GM12891 (cell line): ENCODE results near the gene MLNR.

ENCODE experiments used
- PAX5 ChIP-seq: IDR thresholded peaks from 2 replicates; pipeline ENCODE4 v1.6.1; 2011; ENCODE audit warnings: low read length, moderate library complexity, mild to moderate bottlenecking; ENCODE audit not compliant: insufficient read depth, severe bottlenecking
- POLR2A ChIP-seq: IDR thresholded peaks from 2 replicates; pipeline ENCODE4 v1.6.1; 2011; ENCODE audit warnings: low read depth, low read length, control low read depth
- POLR2AphosphoS5 ChIP-seq: IDR thresholded peaks from 2 replicates; pipeline ENCODE4 v1.6.1; 2011; ENCODE audit warnings: low read depth, low read length, control low read depth
- POU2F2 ChIP-seq: IDR thresholded peaks from 2 replicates; pipeline ENCODE4 v1.6.1; 2011; ENCODE audit warnings: low read depth, mild to moderate bottlenecking, control low read depth, low read length, moderate library complexity
- SPI1 ChIP-seq: IDR thresholded peaks from 2 replicates; pipeline ENCODE4 v1.6.1; 2011; ENCODE audit warnings: low read depth, low read length, control low read depth
- TAF1 ChIP-seq: IDR thresholded peaks from 2 replicates; pipeline ENCODE4 v1.6.1; 2011; ENCODE audit warnings: low read depth, low read length, control low read depth

- no peak for TF ChIP-seq POLR2A
- no peak for TF ChIP-seq POLR2AphosphoS5
- TF ChIP-seq SPI1, result no peak
- TF ChIP-seq TAF1, result no peak
- no peak for TF ChIP-seq PAX5
- no peak for TF ChIP-seq POU2F2
These were observed 5.3 kb downstream of the MLNR start for GRCh38 chr13:49225223-49226042.
